Activated T-cell treated with anti-CD3 and anti-CD28 coated beads, Interleukin-2, amount 50 U/mL, for 24 hours (primary cell): Measurements from ENCODE around the gene NUP153.
"Not testable (repeated sequence)": the region's sequence is repeated elsewhere in the genome, so short reads cannot be mapped to it uniquely, and the experiment has no call there.

Experiments used
- DNase-seq: peaks from one replicate; pipeline ENCODE4 v3.0.0-alpha.2; 2020
- H3K27ac Mint-ChIP-seq: 2 replicates; pipeline ENCODE4 v1.8.0; 2020; ENCODE audit warnings: mild to moderate bottlenecking, mixed read lengths
- H3K27me3 Mint-ChIP-seq: 2 replicates; pipeline ENCODE4 v1.8.0; 2020; ENCODE audit warnings: mixed read lengths
- H3K36me3 Mint-ChIP-seq: 2 replicates; pipeline ENCODE4 v1.8.0; 2020; ENCODE audit warnings: low read depth, mixed read lengths
- H3K4me1 Mint-ChIP-seq: 2 replicates; pipeline ENCODE4 v1.8.0; 2020; ENCODE audit warnings: low read depth, mixed read lengths
- H3K4me3 Mint-ChIP-seq: 2 replicates; pipeline ENCODE4 v1.8.0; 2020; ENCODE audit warnings: mild to moderate bottlenecking, moderate library complexity, mixed read lengths
- H3K9me3 Mint-ChIP-seq: 2 replicates; pipeline ENCODE4 v1.8.0; 2020; ENCODE audit warnings: mixed read lengths

NUP153 gene

DNA sequence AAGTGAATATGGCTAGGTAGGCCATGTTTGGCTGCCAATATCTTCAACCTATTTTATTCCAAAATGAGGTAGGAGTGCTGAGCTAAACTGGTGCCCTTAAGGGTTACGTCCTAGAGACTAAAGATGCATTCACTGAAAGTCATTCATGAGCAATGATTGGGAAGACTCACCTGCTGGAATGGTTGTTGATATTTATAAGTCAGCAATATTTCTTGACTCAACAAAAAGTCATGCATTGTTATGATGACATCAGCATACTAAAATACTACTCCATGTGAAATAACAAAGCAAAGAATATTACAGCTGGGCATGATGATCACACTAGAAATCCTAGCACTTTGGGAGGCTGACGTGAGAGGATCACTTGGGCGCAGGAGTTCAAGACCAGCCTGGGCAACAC, 17.6 kb upstream of the NUP153 start:
- Mint-ChIP-seq H3K9me3 (no peaks in the 10 kb centered on the region), H3K27me3 (no peaks in the 10 kb centered on the region), H3K4me3 (no peak overlapping the region), H3K36me3 (no peaks in the 10 kb centered on the region), H3K4me1 (no peaks in the 10 kb centered on the region), H3K27ac (no peak overlapping the region)
- no peak for DNase-seq

DNA sequence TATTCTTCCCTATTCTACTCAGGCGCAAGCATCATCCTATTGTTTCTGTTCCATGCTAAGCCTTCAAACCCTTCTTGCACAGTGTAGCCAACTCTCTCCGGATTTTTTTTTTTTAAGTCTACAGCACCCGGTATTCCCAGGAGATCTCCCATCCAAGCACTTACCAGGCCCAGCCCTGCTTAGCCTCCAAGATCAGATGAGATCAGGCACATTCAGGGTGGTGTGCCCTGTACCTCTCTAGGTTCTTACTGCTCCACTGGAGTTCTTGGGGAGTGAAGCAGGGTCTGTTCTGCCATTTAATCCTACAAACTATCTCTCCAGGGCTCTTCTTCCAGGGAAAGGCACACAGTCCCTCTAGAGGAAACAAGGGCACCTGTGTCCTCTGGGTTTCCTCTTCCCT, 14.9 kb upstream of the NUP153 start:
- Mint-ChIP-seq H3K9me3 (no peaks in the 10 kb centered on the region), H3K4me3 (no peak overlapping the region), H3K27me3 (no peaks in the 10 kb centered on the region), H3K4me1 (no peaks in the 10 kb centered on the region), H3K36me3 (no peaks in the 10 kb centered on the region), H3K27ac (no peak overlapping the region)
- no peak for DNase-seq

DNA sequence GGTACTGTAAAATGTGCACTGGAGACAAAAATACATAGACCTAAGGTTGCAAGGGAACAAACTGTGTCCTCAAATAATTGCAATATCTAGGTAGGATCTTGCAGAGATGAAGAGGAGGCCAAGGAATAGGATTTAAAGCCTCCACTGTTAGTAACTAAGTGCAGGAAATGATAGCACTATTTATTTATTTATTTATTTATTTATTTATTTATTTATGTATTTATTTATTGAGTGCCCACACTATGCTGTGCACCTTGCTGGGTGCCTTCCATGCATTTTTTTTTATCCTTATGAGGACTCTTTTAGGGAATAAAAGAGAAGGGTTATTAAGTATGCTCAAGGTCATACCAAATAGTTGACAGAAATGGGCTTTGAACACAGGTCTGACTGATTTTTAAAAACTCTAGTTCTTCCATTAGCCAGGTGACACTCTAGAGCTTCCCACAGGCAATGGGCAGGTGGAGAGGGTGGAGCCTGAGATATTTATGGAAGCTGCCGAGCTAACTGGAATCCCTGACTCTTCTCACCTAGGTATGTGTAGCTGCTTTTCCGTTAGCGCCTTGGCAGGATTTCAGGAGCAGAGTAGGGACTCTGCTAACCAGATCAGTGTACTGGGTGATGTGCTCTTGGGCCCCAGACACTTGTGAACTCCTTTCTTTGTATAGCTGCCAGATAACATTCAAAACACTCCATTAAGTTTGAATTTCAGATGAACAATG, 12.8 kb upstream of the NUP153 start:
- peaks cover 10% of the 10 kb centered on the region for H3K4me1 Mint-ChIP-seq
- no peak for DNase-seq
- H3K27me3 Mint-ChIP-seq: no peaks in the 10 kb centered on the region
- no peaks in the 10 kb centered on the region for H3K9me3 Mint-ChIP-seq
- no peak overlapping the region for H3K4me3 Mint-ChIP-seq
- no peak overlapping the region for H3K27ac Mint-ChIP-seq
- no peaks in the 10 kb centered on the region for H3K36me3 Mint-ChIP-seq

DNA sequence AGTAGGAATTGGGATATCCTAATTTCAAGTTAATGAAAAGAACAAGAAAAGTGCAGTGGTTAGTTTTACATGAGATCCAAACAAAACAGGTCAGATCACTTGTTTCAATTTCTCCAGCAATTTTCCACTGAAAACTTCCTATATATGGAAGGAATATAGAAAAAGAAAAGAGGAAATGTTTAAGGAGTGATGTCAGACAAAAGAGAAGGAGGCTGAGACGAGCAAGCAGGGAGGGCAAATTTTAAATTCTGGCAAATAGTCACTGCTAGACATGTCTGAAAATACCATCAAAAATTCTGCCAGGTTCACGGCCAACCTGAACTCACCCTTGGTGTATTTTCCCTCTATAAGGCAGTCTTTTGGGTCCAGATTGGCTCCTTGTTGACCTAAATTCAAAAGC, 9.5 kb upstream of the NUP153 start:
- no peak overlapping the region for H3K4me3 Mint-ChIP-seq
- no peak for DNase-seq

DNA sequence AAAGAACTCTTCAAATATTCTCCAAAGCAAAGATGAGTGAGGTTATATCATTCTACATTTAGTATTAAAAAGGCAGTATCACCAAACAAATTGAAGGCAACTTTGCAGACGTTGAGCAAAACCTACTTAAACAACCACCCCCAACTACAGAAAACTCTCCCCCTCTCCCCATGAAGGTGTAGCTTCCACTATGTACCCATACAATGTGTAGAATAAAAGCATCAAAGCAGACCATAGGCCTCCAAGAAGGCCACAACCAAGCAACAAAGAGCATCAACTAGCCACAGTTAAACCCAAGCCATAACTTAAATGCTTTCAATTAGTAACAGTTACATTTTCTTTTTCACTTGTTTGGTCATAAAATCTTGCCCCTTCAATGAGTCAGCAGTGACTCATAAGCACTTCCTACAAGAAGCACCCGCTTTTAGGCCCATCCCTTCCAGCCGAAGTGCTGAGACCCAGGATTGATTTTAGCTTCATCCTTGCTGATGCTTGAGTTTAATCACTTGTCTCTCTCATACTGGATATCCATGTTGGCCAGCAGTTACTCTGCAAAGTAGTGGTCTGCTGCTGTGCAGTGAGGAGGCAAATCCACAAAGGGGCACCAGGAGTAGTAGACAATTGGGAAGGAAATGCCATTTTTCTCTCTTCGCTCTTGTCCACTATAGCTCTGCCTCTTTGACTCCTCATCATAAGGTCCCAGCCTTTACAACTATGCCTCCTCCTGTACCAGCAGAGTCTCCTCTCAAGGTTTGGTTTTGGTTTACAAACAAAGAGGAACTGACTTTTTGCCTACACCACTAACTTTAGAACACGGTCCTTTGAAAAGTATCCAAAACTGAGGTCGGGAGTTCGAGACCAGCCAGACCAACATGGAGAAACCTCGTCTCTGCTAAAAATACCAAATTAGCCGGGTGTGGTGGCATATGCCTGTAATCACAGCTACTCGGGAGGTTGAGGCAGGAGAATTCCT, 8.4 kb upstream of the NUP153 start:
- H3K4me1 Mint-ChIP-seq: peaks cover 15% of the 10 kb centered on the region
- peaks cover 3% of the 10 kb centered on the region for H3K36me3 Mint-ChIP-seq
- peak overlapping the region; percentile 9 for H3K4me3 Mint-ChIP-seq
- no peaks in the 10 kb centered on the region for H3K27me3 Mint-ChIP-seq
- H3K9me3 Mint-ChIP-seq: no peaks in the 10 kb centered on the region
- peak overlapping the region; percentile 84 for H3K27ac Mint-ChIP-seq
- peak; percentile 38 for DNase-seq

More for the DNA sequence above, 9.5 kb upstream of the NUP153 start:
- Mint-ChIP-seq H3K36me3 (no peaks in the 10 kb centered on the region), H3K9me3 (no peaks in the 10 kb centered on the region), H3K27ac (no peak overlapping the region), H3K4me1 (peaks cover 15% of the 10 kb centered on the region), H3K27me3 (no peaks in the 10 kb centered on the region)

DNA sequence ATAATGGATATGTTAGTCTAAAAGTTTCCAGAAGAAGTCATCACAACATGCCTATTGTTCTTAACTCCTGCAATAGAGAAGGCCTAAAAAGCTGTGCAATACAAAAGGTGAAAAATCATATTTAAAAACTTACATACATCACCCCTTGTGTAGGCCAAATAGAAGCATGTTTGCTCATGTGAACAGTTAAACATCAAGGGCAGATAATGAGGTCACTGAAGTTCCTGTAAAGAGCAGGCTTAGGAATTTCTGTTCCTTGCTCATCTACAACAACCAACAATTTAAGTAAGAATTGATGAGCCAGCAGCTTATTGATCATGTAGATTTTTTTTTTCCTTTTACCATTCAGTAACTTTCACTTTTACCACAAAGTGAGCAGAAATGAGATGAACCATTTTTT, 7.5 kb upstream of the NUP153 start:
- no peak for DNase-seq
- Mint-ChIP-seq H3K36me3 (peaks cover 8% of the 10 kb centered on the region), H3K4me1 (peaks cover 15% of the 10 kb centered on the region), H3K9me3 (no peaks in the 10 kb centered on the region), H3K27me3 (no peaks in the 10 kb centered on the region), H3K27ac (no peak overlapping the region), H3K4me3 (no peak overlapping the region)

DNA sequence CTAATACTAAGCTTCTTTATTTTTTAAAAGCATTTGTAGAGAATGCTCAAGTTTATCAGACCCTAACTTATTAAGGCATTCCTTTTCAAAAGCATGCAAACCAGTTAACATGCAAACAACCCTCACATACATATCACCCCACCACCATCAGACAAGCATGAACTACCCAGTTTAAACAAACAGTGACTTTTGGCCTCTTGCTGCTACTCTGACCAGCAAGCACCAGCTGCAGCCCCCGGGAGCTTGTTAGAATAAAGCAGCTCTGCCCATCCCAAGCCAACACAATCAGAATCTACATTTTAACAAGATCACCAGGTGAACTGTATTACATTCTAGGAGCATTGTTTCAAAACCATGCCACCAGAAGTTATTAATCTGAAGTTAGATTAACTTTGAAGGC, 5.9 kb upstream of the NUP153 start:
- no peak for DNase-seq
- H3K36me3 Mint-ChIP-seq: peaks cover 22% of the 10 kb centered on the region
- H3K4me3 Mint-ChIP-seq: no peak overlapping the region
- no peaks in the 10 kb centered on the region for H3K9me3 Mint-ChIP-seq
- no peaks in the 10 kb centered on the region for H3K27me3 Mint-ChIP-seq
- no peak overlapping the region for H3K27ac Mint-ChIP-seq
- peaks cover 17% of the 10 kb centered on the region for H3K4me1 Mint-ChIP-seq

DNA sequence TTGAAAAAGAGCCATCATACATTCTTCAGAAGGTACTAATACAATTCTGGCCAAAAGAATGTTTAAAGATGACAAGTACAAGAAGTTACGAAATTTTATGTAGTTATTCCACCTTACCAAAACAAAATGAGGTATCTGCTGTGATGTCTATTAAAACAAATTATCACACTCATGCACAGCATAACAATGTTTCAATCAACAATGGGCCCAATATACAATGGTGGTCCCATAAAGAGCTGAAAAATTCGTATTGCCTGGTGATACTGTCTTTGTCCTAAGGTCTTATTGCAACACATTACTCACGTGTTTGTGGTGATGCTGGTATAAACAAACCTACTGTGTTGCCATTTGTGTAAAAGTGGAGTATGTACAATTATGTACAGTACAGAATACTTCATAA, 3.6 kb upstream of the NUP153 start:
- H3K4me3 Mint-ChIP-seq: no peak overlapping the region
- no peaks in the 10 kb centered on the region for H3K9me3 Mint-ChIP-seq
- no peak overlapping the region for H3K27ac Mint-ChIP-seq
- peaks cover 23% of the 10 kb centered on the region for H3K4me1 Mint-ChIP-seq
- H3K27me3 Mint-ChIP-seq: no peaks in the 10 kb centered on the region
- DNase-seq: no peak
- peaks cover 40% of the 10 kb centered on the region for H3K36me3 Mint-ChIP-seq

DNA sequence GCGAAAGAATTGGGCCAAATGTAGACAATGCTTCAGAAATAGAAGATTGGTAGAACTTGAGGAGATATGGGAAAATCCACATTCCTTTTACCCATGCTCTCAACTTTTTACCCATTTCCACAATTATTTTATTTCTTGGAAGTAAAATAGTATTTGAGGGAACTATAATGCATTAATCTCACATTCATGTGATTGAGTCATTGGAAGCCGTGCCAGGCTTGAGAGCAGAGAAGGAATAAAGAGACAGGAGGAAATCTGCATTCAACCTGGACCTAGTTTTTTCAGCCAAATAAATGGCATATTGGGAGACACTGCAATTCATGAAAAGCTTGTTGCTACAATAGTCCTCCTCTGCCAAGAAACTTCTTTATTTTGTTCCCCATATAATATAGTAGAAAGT, 2.8 kb upstream of the NUP153 start:
- H3K9me3 Mint-ChIP-seq: no peaks in the 10 kb centered on the region
- H3K36me3 Mint-ChIP-seq: peaks cover 49% of the 10 kb centered on the region
- H3K27me3 Mint-ChIP-seq: no peaks in the 10 kb centered on the region
- no peak overlapping the region for H3K4me3 Mint-ChIP-seq
- no peak for DNase-seq
- no peak overlapping the region for H3K27ac Mint-ChIP-seq
- peaks cover 16% of the 10 kb centered on the region for H3K4me1 Mint-ChIP-seq

DNA sequence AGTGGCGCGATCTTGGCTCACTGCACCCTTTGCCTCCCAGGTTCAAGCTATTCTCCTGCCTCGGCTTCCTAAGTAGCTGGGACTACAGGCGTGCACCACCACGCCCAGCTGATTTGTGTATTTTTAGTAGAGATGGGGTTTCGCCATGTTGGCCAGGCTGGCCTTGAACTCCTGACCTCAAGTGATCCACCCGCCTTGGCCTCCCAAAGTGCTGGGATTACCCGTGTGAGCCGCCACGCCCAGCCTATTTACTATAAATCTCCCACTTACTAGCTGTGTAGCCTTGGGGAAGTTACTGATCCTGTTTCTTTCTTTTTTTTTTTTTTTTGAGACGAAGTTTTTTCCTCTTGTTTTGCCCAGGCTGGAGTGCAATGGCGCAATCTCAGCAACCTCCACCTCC, 1.3 kb upstream of the NUP153 start:
- H3K4me3 Mint-ChIP-seq, H3K9me3 Mint-ChIP-seq, DNase-seq, H3K27ac Mint-ChIP-seq, H3K27me3 Mint-ChIP-seq: not testable (repeated sequence)
- peaks cover 61% of the 10 kb centered on the region for H3K36me3 Mint-ChIP-seq
- H3K4me1 Mint-ChIP-seq: peaks cover 21% of the 10 kb centered on the region

DNA sequence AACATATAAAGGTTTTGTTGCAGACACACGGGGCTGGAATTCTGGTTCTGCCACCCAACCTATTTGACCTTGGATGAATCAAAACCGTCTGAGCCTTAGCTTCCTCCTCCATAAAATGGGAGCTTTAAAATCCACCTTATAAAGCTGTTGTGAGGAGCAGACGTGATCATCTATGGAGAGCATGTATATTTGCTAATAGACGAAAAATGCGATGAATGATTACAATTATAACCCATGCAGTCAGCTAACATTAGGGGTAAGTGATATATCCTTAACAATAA, 586 bp upstream of the NUP153 start:
- Mint-ChIP-seq H3K9me3 (no peaks in the 10 kb centered on the region), H3K36me3 (peaks cover 65% of the 10 kb centered on the region), H3K27me3 (no peaks in the 10 kb centered on the region), H3K4me3 (peak overlapping the region; percentile 89), H3K27ac (peak overlapping the region; percentile 100), H3K4me1 (peaks cover 28% of the 10 kb centered on the region)
- no peak for DNase-seq

DNA sequence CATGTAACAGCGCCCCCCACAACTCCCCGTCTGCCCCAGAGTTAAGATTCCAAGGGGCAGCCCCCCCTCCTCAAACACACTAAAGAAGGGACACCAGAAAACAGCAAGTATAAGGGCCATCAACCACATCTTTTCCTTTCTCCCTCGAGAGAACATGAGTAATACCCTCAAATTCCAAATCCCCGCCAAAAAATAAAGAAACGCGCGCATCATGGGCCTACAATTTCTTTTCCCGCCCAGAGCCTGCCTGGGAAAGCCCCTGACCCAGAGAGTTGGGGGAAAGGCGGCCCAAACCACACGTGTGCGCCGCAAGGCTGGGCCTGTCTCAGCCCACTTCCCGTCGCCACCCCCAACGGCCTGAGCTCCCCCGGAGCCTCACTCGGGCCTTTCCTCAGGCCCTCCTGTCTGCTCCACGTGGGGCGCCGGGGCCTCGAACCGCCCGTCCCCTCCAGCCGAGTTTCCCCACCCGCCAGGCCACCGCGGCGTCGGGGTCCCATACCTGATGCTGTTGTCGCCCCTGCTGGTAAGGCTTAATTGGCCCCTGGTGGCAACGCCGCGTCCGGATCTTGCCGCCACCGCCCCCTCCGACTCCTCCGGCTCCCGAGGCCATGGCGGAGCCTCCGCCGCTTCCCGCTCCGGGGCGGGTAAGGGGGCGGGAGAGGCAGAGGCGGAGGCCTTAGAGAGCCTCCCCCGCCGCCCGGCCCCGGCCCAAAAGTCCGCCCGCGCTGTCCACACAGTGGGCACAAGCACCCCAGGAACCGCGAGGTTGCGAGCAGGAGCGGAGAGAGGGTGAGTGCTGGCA, 746 bp downstream of the NUP153 start:
- peaks cover 37% of the 10 kb centered on the region for H3K4me1 Mint-ChIP-seq
- DNase-seq: peak; percentile 90
- H3K27me3 Mint-ChIP-seq: no peaks in the 10 kb centered on the region
- peak overlapping the region; percentile 89 for H3K4me3 Mint-ChIP-seq
- no peaks in the 10 kb centered on the region for H3K9me3 Mint-ChIP-seq
- peaks cover 71% of the 10 kb centered on the region for H3K36me3 Mint-ChIP-seq
- peak overlapping the region; percentile 100 for H3K27ac Mint-ChIP-seq

DNA sequence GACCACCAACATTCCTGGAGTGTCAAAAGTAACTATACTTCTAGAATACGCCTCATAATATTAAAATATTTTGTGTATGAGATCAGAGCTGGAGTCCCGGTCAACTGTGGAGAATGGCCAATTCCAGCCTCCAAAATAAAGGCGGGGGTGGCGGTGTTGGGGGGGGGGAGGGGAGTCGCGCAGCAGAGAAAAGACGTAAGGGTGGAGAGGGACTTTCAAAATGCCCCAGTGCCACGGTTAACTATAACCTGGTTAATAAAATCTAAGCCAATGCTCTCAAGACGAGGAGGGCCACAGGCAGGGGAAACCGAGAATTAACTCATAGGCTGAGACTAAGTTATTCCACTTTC, 1.3 kb downstream of the NUP153 start:
- Mint-ChIP-seq H3K4me3 (peak overlapping the region; percentile 89), H3K27me3 (no peaks in the 10 kb centered on the region), H3K27ac (peak overlapping the region; percentile 100), H3K4me1 (peaks cover 43% of the 10 kb centered on the region), H3K36me3 (peaks cover 75% of the 10 kb centered on the region), H3K9me3 (no peaks in the 10 kb centered on the region)
- DNase-seq: no peak

DNA sequence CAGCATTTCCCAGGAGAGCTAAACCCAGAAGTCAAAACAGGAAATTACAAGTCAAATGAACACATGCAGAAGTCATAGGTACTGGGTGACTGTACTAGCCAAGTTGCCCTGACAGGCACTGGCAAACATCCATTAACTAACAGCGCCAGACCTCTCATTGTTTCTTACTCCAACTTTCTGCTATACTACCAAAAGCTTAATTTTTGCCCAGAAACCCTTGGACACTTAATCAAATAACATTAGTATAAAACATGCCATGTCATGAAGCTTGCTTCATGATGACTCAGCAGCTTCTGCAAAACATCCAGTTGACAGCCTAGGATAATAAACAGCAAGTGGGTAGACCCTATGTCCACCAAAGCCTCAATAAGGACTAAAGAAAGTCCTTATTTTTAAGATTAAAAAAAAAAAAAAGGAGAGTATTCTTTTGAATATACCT, 3.5 kb downstream of the NUP153 start:
- Mint-ChIP-seq H3K4me1 (peaks cover 56% of the 10 kb centered on the region), H3K4me3 (peak overlapping the region; percentile 89), H3K27ac (peak overlapping the region; percentile 92), H3K36me3 (peaks cover 76% of the 10 kb centered on the region), H3K9me3 (no peaks in the 10 kb centered on the region), H3K27me3 (no peaks in the 10 kb centered on the region)
- no peak for DNase-seq
